ENCODE measurements around the gene CBR1. TPM values are rescaled to one million over a fixed set of nuclear protein-coding genes. Genes with fewer than 3 reads are reported as not detected.
A peak's percentile ranks its signal among the peaks of the same experiment; 100 is the strongest.

Gene CBR1
- total RNA-seq, 2 experiments from 2014 or later: 5.2 to 6.8 TPM

DNA sequence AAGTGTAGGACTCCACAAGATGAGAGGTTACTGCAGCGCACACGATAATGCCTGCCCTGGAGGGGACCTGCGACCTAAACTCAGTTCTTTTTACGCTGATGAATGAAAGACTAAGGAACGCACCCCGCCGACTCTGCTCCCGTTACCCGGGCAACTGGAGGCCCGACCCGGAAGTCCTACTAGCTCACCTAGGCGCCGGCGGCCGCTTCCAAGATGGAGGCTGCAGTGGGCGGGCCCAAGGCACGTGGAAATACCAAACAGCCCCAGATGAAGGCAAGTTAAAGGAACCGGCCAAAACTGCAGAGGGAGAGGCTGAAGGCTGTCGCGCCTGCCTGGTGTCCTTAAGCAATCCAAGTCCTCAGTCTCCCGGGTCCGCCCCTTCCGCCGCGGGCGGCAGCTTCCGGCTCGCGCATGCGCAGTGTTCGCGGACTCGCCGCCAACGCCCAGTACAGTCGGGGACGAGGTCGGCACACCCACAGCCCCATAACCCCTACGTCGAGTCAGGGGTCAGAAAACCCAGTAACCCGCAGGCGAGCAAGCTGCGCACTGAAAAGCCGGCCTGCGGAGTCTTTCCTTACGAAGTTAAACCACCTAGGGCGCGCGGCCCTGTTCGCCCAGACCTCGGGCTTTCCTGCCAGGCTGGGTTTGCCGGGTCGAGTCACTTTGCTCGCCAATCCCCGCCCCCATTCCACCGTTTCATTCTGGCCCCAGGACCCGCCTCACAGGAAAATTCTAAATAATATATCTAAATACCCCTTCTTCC, 9.5 kb upstream of the CBR1 start, which contains the start of gene SETD4:
Gene SETD4 (minus strand): TSS at position 368 of the 763 bp plus-strand sequence. CDS start 1,638 bp downstream, outside the sequence.
- Mint-ChIP-seq H3K36me3 (ENCODE audit: low read depth) (peaks cover 43% of the 10 kb centered on the region), H3K4me1 (ENCODE audit: low read depth) (peaks cover 21% of the 10 kb centered on the region), H3K9me3 (no peaks in the 10 kb centered on the region), H3K27me3 (no peaks in the 10 kb centered on the region), H3K27ac (peak within 1 kb of the TSS; percentile 97), H3K4me3 (peak within 1 kb of the TSS; percentile 96)
- intact Hi-C loops (cut with DNase I, micrococcal nuclease): loop anchor here (1.0 to 5.0 kb wide), 4 partner anchors 19 to 262 kb away; partner anchors contain the start of gene MORC3 (in 1 of the 2)
- peak within 1 kb of the TSS; percentile 89 to 93 for H3K27ac ChIP-seq (ENCODE audit: low read depth in 1 of 2, low read length in 2 of 2)
- ATAC-seq (ENCODE audit: poor library complexity) (peak; percentile 86), DNase-seq (peak; percentile 85 to 96 (median 91))
- no peaks in the 10 kb centered on the region for H3K9me3 ChIP-seq (ENCODE audit: control insufficient read depth in 1 of 2, insufficient read depth in 1 of 2, low read length in 2 of 2)
- H3K4me3 ChIP-seq (ENCODE audit: low read length): peak within 1 kb of the TSS; percentile 85
- H3K4me1 ChIP-seq (ENCODE audit: insufficient read depth, low read length): peaks cover 20% of the 10 kb centered on the region
- TF ChIP-seq, protein P1, sequence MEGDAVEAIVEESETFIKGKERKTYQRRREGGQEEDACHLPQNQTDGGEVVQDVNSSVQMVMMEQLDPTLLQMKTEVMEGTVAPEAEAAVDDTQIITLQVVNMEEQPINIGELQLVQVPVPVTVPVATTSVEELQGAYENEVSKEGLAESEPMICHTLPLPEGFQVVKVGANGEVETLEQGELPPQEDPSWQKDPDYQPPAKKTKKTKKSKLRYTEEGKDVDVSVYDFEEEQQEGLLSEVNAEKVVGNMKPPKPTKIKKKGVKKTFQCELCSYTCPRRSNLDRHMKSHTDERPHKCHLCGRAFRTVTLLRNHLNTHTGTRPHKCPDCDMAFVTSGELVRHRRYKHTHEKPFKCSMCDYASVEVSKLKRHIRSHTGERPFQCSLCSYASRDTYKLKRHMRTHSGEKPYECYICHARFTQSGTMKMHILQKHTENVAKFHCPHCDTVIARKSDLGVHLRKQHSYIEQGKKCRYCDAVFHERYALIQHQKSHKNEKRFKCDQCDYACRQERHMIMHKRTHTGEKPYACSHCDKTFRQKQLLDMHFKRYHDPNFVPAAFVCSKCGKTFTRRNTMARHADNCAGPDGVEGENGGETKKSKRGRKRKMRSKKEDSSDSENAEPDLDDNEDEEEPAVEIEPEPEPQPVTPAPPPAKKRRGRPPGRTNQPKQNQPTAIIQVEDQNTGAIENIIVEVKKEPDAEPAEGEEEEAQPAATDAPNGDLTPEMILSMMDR (IDR thresholded peaks at IDR 0.05): no peak
- H3K27me3 ChIP-seq (ENCODE audit: control insufficient read depth in 1 of 2, insufficient read depth in 2 of 2, low read length in 2 of 2): no peaks in the 10 kb centered on the region
- peaks cover 31% of the 10 kb centered on the region for H3K36me3 ChIP-seq (ENCODE audit: insufficient read depth, low read length)
- POLR2A ChIA-PET: interaction anchor here (0.8 to 2.8 kb wide), 13 partner anchors 9 to 1206 kb away, joined by 3 to 64 read pairs (median 5); partner anchors contain the start of genes CBR1, MORC3 and VPS26C
- CTCF ChIA-PET: interaction anchor here (1.0 to 1.7 kb wide), 4 partner anchors 10 to 113 kb away, joined by 3 to 8 read pairs (median 6); partner anchors contain the start of gene CBR1

DNA sequence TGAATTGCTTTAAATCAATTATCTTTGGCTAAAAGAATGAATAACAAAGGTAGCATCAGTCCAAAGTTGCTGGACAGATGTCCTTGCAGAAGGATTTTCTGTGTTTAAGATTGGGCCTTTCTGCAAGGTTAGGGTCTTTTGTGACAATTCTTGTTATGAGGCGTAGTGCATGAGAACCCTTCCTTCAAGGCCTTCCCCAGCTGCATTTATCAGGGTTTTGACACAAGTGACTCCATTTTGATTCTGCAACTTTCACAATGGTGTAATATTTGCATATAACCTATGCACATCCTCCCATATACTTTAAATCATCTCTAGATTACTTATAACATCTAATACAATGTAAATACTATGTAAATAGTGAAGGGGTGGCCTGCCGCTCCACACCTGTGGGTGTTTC, 8.4 kb upstream of the CBR1 start:
- ATAC-seq (ENCODE audit: poor library complexity) (no peak), DNase-seq (no peak)
- no peak overlapping the region for H3K4me3 ChIP-seq (ENCODE audit: low read length)
- H3K36me3 ChIP-seq (ENCODE audit: insufficient read depth, low read length): peaks cover 20% of the 10 kb centered on the region
- intact Hi-C loops (cut with DNase I, micrococcal nuclease): loop anchor here in 1 of 2 experiments (2.0 to 5.0 kb wide), 2 partner anchors 53 to 261 kb away; partner anchors contain the start of gene MORC3
- no peaks in the 10 kb centered on the region for H3K9me3 ChIP-seq (ENCODE audit: control insufficient read depth in 1 of 2, insufficient read depth in 1 of 2, low read length in 2 of 2)
- H3K27me3 ChIP-seq (ENCODE audit: control insufficient read depth in 1 of 2, insufficient read depth in 2 of 2, low read length in 2 of 2): no peaks in the 10 kb centered on the region
- Mint-ChIP-seq H3K9me3 (no peaks in the 10 kb centered on the region), H3K36me3 (ENCODE audit: low read depth) (peaks cover 32% of the 10 kb centered on the region), H3K4me3 (peak overlapping the region; percentile 96), H3K4me1 (ENCODE audit: low read depth) (peaks cover 21% of the 10 kb centered on the region), H3K27ac (peak overlapping the region; percentile 97), H3K27me3 (no peaks in the 10 kb centered on the region)
- CTCF ChIA-PET: no interaction called here
- POLR2A ChIA-PET: no interaction called here
- peaks cover 20% of the 10 kb centered on the region for H3K4me1 ChIP-seq (ENCODE audit: insufficient read depth, low read length)
- TF ChIP-seq, protein P1 (IDR thresholded peaks at IDR 0.05): no peak
- H3K27ac ChIP-seq (ENCODE audit: low read depth in 1 of 2, low read length in 2 of 2): no peak overlapping the region

DNA sequence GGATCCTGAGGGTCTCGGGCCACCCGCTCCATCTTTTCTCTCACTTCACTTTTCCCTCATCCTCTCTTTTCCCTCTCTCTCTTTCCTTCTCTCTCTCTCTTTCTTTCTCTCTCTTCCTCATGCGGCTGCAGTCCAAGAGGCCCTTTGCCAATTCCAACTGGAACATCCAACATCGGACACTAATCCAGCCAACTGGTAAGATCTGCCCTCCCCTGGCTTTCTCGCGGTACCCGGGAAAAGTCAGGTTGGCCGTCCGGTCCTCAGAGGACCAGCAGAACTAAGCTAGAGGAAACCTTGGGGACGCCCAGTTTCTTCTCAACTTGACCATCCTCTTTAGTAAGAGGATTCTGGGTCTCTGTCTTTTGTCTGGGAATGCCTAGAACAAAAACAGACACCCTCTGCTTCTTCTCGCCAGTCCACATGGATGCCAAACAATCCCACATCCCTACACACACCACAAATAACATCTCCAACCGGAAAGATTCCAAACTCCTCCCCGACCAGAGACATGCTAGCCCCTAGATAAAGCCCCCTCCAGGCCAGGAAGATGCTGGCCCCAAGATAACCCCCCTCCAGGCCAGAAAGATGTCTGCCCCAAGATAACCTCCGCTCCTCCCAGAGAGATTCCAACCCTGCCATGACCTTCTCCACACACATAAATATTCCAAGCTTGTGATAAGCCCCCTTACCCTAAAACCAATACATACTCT, 6.3 kb upstream of the CBR1 start:
- H3K27me3 Mint-ChIP-seq: no peaks in the 10 kb centered on the region
- ChIA-PET POLR2A (no interaction called here), CTCF (no interaction called here)
- H3K4me3 Mint-ChIP-seq: peak overlapping the region; percentile 25
- peaks cover 12% of the 10 kb centered on the region for H3K4me1 Mint-ChIP-seq (ENCODE audit: low read depth)
- intact Hi-C loops (cut with DNase I, micrococcal nuclease): loop anchor here in 1 of 2 experiments (5.0 kb wide), 1 partner anchor 259 kb away; the partner anchor contains the start of gene MORC3
- TF ChIP-seq, protein P1 (IDR thresholded peaks at IDR 0.05): no peak
- ATAC-seq (ENCODE audit: poor library complexity) (no peak), DNase-seq (no peak)
- Histone ChIP-seq H3K4me1 (ENCODE audit: insufficient read depth, low read length) (peaks cover 17% of the 10 kb centered on the region), H3K36me3 (ENCODE audit: insufficient read depth, low read length) (no peaks in the 10 kb centered on the region), H3K4me3 (ENCODE audit: low read length) (no peak overlapping the region), H3K27me3 (ENCODE audit: control insufficient read depth in 1 of 2, insufficient read depth in 2 of 2, low read length in 2 of 2) (no peaks in the 10 kb centered on the region), H3K27ac (ENCODE audit: low read depth in 1 of 2, low read length in 2 of 2) (no peak overlapping the region), H3K9me3 (ENCODE audit: control insufficient read depth in 1 of 2, insufficient read depth in 1 of 2, low read length in 2 of 2) (peaks cover 3 to 5% of the 10 kb centered on the region in 2 experiments)
- peaks cover 14% of the 10 kb centered on the region for H3K36me3 Mint-ChIP-seq (ENCODE audit: low read depth)
- H3K27ac Mint-ChIP-seq: no peak overlapping the region
- no peaks in the 10 kb centered on the region for H3K9me3 Mint-ChIP-seq

All from CD4-positive, alpha-beta T cell (primary cell).